Measurements from ENCODE around the gene MPRIP. TPM values are rescaled to one million over a fixed set of nuclear protein-coding genes. Genes with fewer than 3 reads are reported as not detected.

Gene MPRIP
- total RNA-seq, 1 experiment from 2014 or later: 132 TPM

DNA sequence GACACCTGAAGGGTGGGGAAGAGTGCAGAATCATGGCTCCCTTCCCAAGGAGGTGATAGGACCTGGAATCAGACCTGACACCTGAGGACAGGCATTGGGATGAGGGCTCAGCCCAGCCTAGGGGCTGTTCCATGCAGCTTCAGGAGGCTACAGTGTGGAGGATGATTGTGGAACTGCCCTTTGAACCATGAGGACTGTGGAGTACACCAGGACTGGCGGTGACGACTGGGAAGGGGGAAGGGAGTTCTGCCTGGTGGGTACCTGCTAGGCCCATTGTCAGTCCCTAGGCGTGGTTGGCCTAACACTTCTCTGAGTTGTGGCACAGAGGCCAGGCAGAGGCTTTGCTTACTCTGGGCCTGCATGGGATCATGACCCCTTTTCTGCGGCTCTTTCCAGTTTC, 76.1 kb downstream of the MPRIP start:
- no CpG with 5 or more reads among the region's 4 CpGs for WGBS (ENCODE audit: extremely low coverage, insufficient read length, low lambda C conversion rate)
- H2BK15ac ChIP-seq (ENCODE audit: low read depth, low read length): no peak overlapping the region
- no peak overlapping the region for H2BK20ac ChIP-seq (ENCODE audit: low read depth, low read length, poor library complexity, severe bottlenecking)
- peaks cover 9 to 11% of the 10 kb centered on the region in 2 experiments; a peak in 2 of 4 replicates for H3K4me1 Mint-ChIP-seq
- no peak overlapping the region for H2AK5ac ChIP-seq (ENCODE audit: insufficient read length, low read length)
- H3K9ac ChIP-seq (ENCODE audit: extremely low read depth, insufficient read length, low read length): no peak overlapping the region
- H2BK120ac ChIP-seq (ENCODE audit: low read depth, low read length, poor library complexity, severe bottlenecking): no peak overlapping the region
- no peaks in the 10 kb centered on the region for H3K79me1 ChIP-seq (ENCODE audit: insufficient read depth, low read depth, low read length, poor library complexity, severe bottlenecking)
- no peak overlapping the region for H3K14ac ChIP-seq (ENCODE audit: insufficient read depth, low read length)
- no peak overlapping the region for H3K23ac ChIP-seq (ENCODE audit: insufficient read length, low read depth, low read length)
- no peak overlapping the region for H2AFZ ChIP-seq (ENCODE audit: low read length)
- TF ChIP-seq, protein P1, sequence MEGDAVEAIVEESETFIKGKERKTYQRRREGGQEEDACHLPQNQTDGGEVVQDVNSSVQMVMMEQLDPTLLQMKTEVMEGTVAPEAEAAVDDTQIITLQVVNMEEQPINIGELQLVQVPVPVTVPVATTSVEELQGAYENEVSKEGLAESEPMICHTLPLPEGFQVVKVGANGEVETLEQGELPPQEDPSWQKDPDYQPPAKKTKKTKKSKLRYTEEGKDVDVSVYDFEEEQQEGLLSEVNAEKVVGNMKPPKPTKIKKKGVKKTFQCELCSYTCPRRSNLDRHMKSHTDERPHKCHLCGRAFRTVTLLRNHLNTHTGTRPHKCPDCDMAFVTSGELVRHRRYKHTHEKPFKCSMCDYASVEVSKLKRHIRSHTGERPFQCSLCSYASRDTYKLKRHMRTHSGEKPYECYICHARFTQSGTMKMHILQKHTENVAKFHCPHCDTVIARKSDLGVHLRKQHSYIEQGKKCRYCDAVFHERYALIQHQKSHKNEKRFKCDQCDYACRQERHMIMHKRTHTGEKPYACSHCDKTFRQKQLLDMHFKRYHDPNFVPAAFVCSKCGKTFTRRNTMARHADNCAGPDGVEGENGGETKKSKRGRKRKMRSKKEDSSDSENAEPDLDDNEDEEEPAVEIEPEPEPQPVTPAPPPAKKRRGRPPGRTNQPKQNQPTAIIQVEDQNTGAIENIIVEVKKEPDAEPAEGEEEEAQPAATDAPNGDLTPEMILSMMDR (conservative IDR thresholded peaks at IDR 0.05): no peak
- no peak overlapping the region for H3K56ac ChIP-seq (ENCODE audit: insufficient read length, low read depth, low read length)
- H2BK5ac ChIP-seq (ENCODE audit: insufficient read length, low read length): no peak overlapping the region
- H3K9me3 ChIP-seq (ENCODE audit: control insufficient read depth, low read depth, low read length): no peaks in the 10 kb centered on the region
- H4K20me1 ChIP-seq (ENCODE audit: control insufficient read depth, insufficient read depth, insufficient read length): no peaks in the 10 kb centered on the region
- no peak for DNase-seq
- H3K23me2 ChIP-seq (ENCODE audit: insufficient read length, low read depth, low read length, poor library complexity, severe bottlenecking): no peaks in the 10 kb centered on the region
- H2BK12ac ChIP-seq (ENCODE audit: insufficient read length, low read depth, low read length): no peak overlapping the region
- no peak overlapping the region for H4K91ac ChIP-seq (ENCODE audit: insufficient read length, low read depth, low read length)
- peaks cover 2% of the 10 kb centered on the region; the same call in 1 of the 2 replicates for H3K27me3 Mint-ChIP-seq (ENCODE audit: low read depth)
- H3K4me3 Mint-ChIP-seq: no peak overlapping the region
- no peak overlapping the region for H3K4me2 ChIP-seq (ENCODE audit: insufficient read depth, insufficient read length, low read length)
- H3K27ac Mint-ChIP-seq: peak overlapping the region; percentile 39 to 87 (median 77); a peak in 4 of 7 replicates
- H3T11ph ChIP-seq (ENCODE audit: low read length): no peak overlapping the region
- no peak overlapping the region for H4K5ac ChIP-seq (ENCODE audit: insufficient read length, low read depth, low read length)
- no peak overlapping the region for H4K8ac ChIP-seq (replicated peaks; ENCODE audit: insufficient read length, low read depth, low read length)
- no peaks in the 10 kb centered on the region for H3K4me1 ChIP-seq (ENCODE audit: insufficient read depth, low read length)
- H3K18ac ChIP-seq (ENCODE audit: insufficient read length, low read depth, low read length): no peak overlapping the region
- no peak overlapping the region for H3K4ac ChIP-seq (ENCODE audit: low read depth, low read length)
- H3K36me3 Mint-ChIP-seq (ENCODE audit: insufficient read depth in 1 of 3, low read depth in 3 of 3): no peaks in the 10 kb centered on the region
- H3K27me3 ChIP-seq (ENCODE audit: insufficient read depth, low read length): no peaks in the 10 kb centered on the region
- no peaks in the 10 kb centered on the region for H3K9me3 Mint-ChIP-seq
- peaks cover 2% of the 10 kb centered on the region; the same call in 1 of the 2 replicates for H3K79me2 ChIP-seq (ENCODE audit: insufficient read depth, low read length)
- no peak overlapping the region for H3K27ac ChIP-seq (ENCODE audit: insufficient read length, low read depth, low read length)

Measured in H9 (cell line).